A673 (cell line): Measurements from ENCODE around the gene TAF7. TPM values are rescaled to one million over a fixed set of nuclear protein-coding genes. Genes with fewer than 3 reads are reported as not detected.
"Not testable (repeated sequence)": the region's sequence is repeated elsewhere in the genome, so short reads cannot be mapped to it uniquely, and the experiment has no call there.

Source experiments
- BruUV-seq: library from RNA; stranded (reverse); fragments of 400-500 nt; replicated peaks from 2 replicates; lab custom pipeline; 2021; lab: Mats Ljungman, UMichigan
- CTCF ChIA-PET: fragments of 300-600 bp; sonication (Branson Sonifier 250); formaldehyde crosslinking; loops from one replicate; lab custom pipeline; 2022; ENCODE audit warnings: antibody characterized with exemption; lab: Charles Lee
- POLR2A ChIA-PET: fragments of 300-600 bp; sonication (Branson Sonifier 250); formaldehyde crosslinking; loops from one replicate; lab custom pipeline; 2022; ENCODE audit warnings: antibody characterized with exemption; ENCODE audit not compliant: low non-redundant PET; lab: Charles Lee
- DNase-seq: peaks from one replicate; pipeline ENCODE4 v3.0.0-alpha.2; 2015; ENCODE audit warnings: low spot score
- H3K27ac ChIP-seq: fragments of 200-600 bp; sonication (generic); 2 replicates; pipeline ENCODE4 v1.5.1; 2016; ENCODE audit warnings: mixed run types, low read depth, mild to moderate bottlenecking, mixed read lengths, antibody characterized with exemption, low read length; ENCODE audit not compliant: poor library complexity, severe bottlenecking
- H3K27me3 ChIP-seq: fragments of 200-600 bp; sonication (generic); replicated peaks from 2 replicates; pipeline ENCODE4 v1.6.1; 2017; ENCODE audit warnings: mixed run types, low read depth, mild to moderate bottlenecking, mixed read lengths, antibody characterized with exemption, low read length; ENCODE audit not compliant: insufficient read depth, poor library complexity
- H3K36me3 ChIP-seq: fragments of 200-600 bp; sonication (generic); 2 replicates; pipeline ENCODE4 v1.6.1; 2016; ENCODE audit warnings: mixed run types, mild to moderate bottlenecking, mixed read lengths, antibody characterized with exemption, low read length; ENCODE audit not compliant: insufficient read depth, poor library complexity, severe bottlenecking
- H3K4me1 ChIP-seq: fragments of 200-600 bp; sonication (generic); 2 replicates; pipeline ENCODE4 v1.6.1; 2017; ENCODE audit warnings: mixed run types, mild to moderate bottlenecking, mixed read lengths, antibody characterized with exemption, low read length; ENCODE audit not compliant: insufficient read depth, poor library complexity, severe bottlenecking
- H3K4me3 ChIP-seq: fragments of 200-600 bp; sonication (generic); 2 replicates; pipeline ENCODE4 v1.5.1; 2016; ENCODE audit warnings: low read depth, mixed run types, mild to moderate bottlenecking, mixed read lengths, low read length; ENCODE audit not compliant: poor library complexity, severe bottlenecking
- H3K9me3 ChIP-seq: fragments of 200-600 bp; sonication (generic); 2 replicates; pipeline ENCODE4 v1.6.1; 2016; ENCODE audit warnings: mixed run types, low read depth, mild to moderate bottlenecking, mixed read lengths, antibody characterized with exemption, low read length; ENCODE audit not compliant: poor library complexity, severe bottlenecking
- CTCF ChIP-seq: fragments of 300-800, 200-600 bp; sonication (generic); conservative IDR thresholded peaks from 2 replicates; pipeline ENCODE4 v1.5.1; 2017; ENCODE audit warnings: low read depth, mild to moderate bottlenecking, antibody characterized with exemption, low read length, moderate library complexity, mixed read lengths
- EZH2 ChIP-seq: fragments of 200-600 bp; sonication (generic); IDR thresholded peaks from 2 replicates; pipeline ENCODE4 v1.6.1; 2017; ENCODE audit warnings: borderline replicate concordance, low read depth, mild to moderate bottlenecking, mixed read lengths, antibody characterized with exemption, low read length; ENCODE audit not compliant: poor library complexity, severe bottlenecking
- intact Hi-C: fragments of 100-400 bp; cut with micrococcal nuclease; formaldehyde crosslinking; loops from one replicate; pipeline ENCODE4 v1.10.0; 2022; ENCODE audit not compliant: unreplicated experiment
- total RNA-seq: library from RNA; stranded (reverse); gene quantifications from 2 replicates; pipeline ENCODE4 v1.2.3, GENCODE V29; 2021

TAF7 gene
- total RNA-seq, 1 experiment from 2014 or later: 73.4 TPM

DNA sequence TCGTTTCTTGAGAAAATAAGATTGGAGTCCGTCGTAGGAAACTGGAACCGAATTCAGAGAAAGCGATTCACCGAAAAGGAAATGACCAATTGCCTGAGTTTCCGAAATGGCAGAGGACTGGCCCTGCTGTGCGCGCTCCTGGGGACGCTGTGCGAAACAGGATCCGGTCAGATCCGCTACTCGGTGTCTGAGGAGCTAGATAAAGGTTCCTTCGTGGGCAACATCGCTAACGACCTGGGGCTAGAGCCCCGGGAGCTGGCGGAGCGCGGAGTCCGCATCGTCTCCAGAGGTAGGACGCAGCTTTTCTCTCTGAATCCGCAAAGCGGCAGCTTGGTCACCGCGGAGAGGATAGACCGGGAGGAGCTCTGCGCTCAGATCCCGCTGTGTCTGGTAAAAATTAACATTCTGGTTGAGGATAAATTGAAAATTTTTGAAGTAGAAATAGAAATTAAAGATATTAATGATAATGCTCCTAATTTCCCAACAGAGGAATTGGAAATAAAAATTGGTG, 23.4 kb upstream of the TAF7 start:
- Histone ChIP-seq H3K4me3 (no peak overlapping the region), H3K27me3 (no peaks in the 10 kb centered on the region), H3K4me1 (no peaks in the 10 kb centered on the region), H3K9me3 (peaks cover 18% of the 10 kb centered on the region), H3K27ac (no peak overlapping the region), H3K36me3 (no peaks in the 10 kb centered on the region)
- intact Hi-C loops: no loop called here
- no TSS peak for BruUV-seq
- DNase-seq: no peak
- ChIA-PET POLR2A (no interaction called here), CTCF (no interaction called here)
- TF ChIP-seq CTCF (no peak), EZH2 (no peak)

- DNase-seq: peak; percentile 41
- BruUV-seq: no TSS peak
- H3K9me3 ChIP-seq: peaks cover 24% of the 10 kb centered on the region
- no peak within 1 kb of the TSS for H3K27ac ChIP-seq
- H3K4me1 ChIP-seq: no peaks in the 10 kb centered on the region
- POLR2A ChIA-PET: no interaction called here
- no peak within 1 kb of the TSS for H3K4me3 ChIP-seq
- TF ChIP-seq CTCF (peak; percentile 40; the same call in 1 of the 2 replicates), EZH2 (no peak)
- CTCF ChIA-PET: no interaction called here
- intact Hi-C loops: no loop called here
- H3K36me3 ChIP-seq: no peaks in the 10 kb centered on the region
- no peaks in the 10 kb centered on the region for H3K27me3 ChIP-seq
These were observed 22.8 kb upstream of the TAF7 start, which contains the start of gene PCDHGA3 for GRCh38 chr5:141343242-141343952. PCDHGA3 (plus strand) TSS chr5:141343829; CDS start chr5:141344034, 205 bp downstream.

GRCh38 chr5:141342773-141343172, 22.2 kb upstream of the TAF7 start:
- intact Hi-C loops: no loop called here
- CTCF ChIA-PET: no interaction called here

GRCh38 chr5:141340781-141341354, 20.3 kb upstream of the TAF7 start:
- not testable (repeated sequence) for H3K27ac ChIP-seq

More at GRCh38 chr5:141342773-141343172, 22.2 kb upstream of the TAF7 start:
- Histone ChIP-seq H3K27ac (no peak overlapping the region), H3K4me3 (no peak overlapping the region), H3K4me1 (no peaks in the 10 kb centered on the region), H3K9me3 (peaks cover 30% of the 10 kb centered on the region), H3K27me3 (no peaks in the 10 kb centered on the region), H3K36me3 (no peaks in the 10 kb centered on the region)
- no peak for TF ChIP-seq CTCF
- no TSS peak for BruUV-seq
- POLR2A ChIA-PET: no interaction called here
- DNase-seq: no peak

More at GRCh38 chr5:141340781-141341354, 20.3 kb upstream of the TAF7 start:
- peaks cover 41% of the 10 kb centered on the region for H3K9me3 ChIP-seq
- H3K27me3 ChIP-seq, BruUV-seq, intact Hi-C loops, DNase-seq, POLR2A ChIA-PET, H3K4me3 ChIP-seq, CTCF ChIA-PET, H3K36me3 ChIP-seq, H3K4me1 ChIP-seq: not testable (repeated sequence)
